OCI-LY7 (cell line): ENCODE results near the gene SPPL2B. TPM values are rescaled to one million over a fixed set of nuclear protein-coding genes. Genes with fewer than 3 reads are reported as not detected.

Experiments
- BruUV-seq: library from RNA; stranded (reverse); fragments of 400-500 nt; replicated peaks from 2 replicates; lab custom pipeline; 2021; lab: Mats Ljungman, UMichigan
- CTCF ChIA-PET: fragments of 300-600 bp; sonication (Branson Sonifier 250); formaldehyde crosslinking; loops from one replicate; lab custom pipeline; 2022; ENCODE audit warnings: antibody characterized with exemption; ENCODE audit not compliant: unreplicated experiment; lab: Charles Lee
- POLR2A ChIA-PET: fragments of 300-600 bp; sonication (Branson Sonifier 250); formaldehyde crosslinking; loops from one replicate; lab custom pipeline; 2022; ENCODE audit warnings: antibody characterized with exemption; lab: Charles Lee
- DNase-seq: peaks from one replicate; pipeline ENCODE4 v3.0.0-alpha.2; 2015; ENCODE audit warnings: low spot score
- H2AFZ ChIP-seq: fragments of 200-600 bp; sonication (generic), shearing (Covaris generic); 2 replicates; pipeline ENCODE4 v1.6.1; 2014; ENCODE audit warnings: mild to moderate bottlenecking, antibody characterized with exemption, low read length, moderate library complexity
- H3K27ac ChIP-seq: fragments of 200-600 bp; sonication (generic); 2 replicates; pipeline ENCODE4 v1.5.1; 2014; ENCODE audit warnings: mixed run types, low read depth, mild to moderate bottlenecking, moderate library complexity, low read length, inconsistent platforms; ENCODE audit not compliant: poor library complexity, severe bottlenecking
- H3K36me3 ChIP-seq: fragments of 200-600 bp; sonication (generic); 2 replicates; pipeline ENCODE4 v1.6.1; 2014; ENCODE audit warnings: mild to moderate bottlenecking, antibody characterized with exemption, low read length, moderate library complexity, mixed read lengths; ENCODE audit not compliant: insufficient read depth
- H3K4me1 ChIP-seq: fragments of 200-600 bp; sonication (generic); 2 replicates; pipeline ENCODE4 v1.5.1; 2014; ENCODE audit warnings: mild to moderate bottlenecking, low read length; ENCODE audit not compliant: insufficient read depth, poor library complexity, severe bottlenecking
- H3K4me2 ChIP-seq: fragments of 200-600 bp; sonication (generic); 2 replicates; pipeline ENCODE4 v1.6.1; 2014; ENCODE audit warnings: mild to moderate bottlenecking, low read length
- H3K4me3 ChIP-seq: fragments of 200-600 bp; sonication (generic); 2 replicates; pipeline ENCODE4 v1.5.1; 2014; ENCODE audit warnings: mild to moderate bottlenecking, low read depth, low read length; ENCODE audit not compliant: poor library complexity, severe bottlenecking
- H3K79me2 ChIP-seq: fragments of 200-600 bp; sonication (generic); 2 replicates; pipeline ENCODE4 v1.6.1; 2016; ENCODE audit warnings: low read depth, mild to moderate bottlenecking, low read length, moderate library complexity, mixed read lengths; ENCODE audit not compliant: insufficient read depth
- H3K9me2 ChIP-seq: fragments of 200-600 bp; sonication (generic); 2 replicates; pipeline ENCODE4 v1.6.1; 2016; ENCODE audit warnings: mild to moderate bottlenecking, low read length, mixed read lengths; ENCODE audit not compliant: insufficient read depth
- H3K9me3 ChIP-seq: fragments of 200-600 bp; sonication (generic); 2 replicates; pipeline ENCODE4 v1.6.1; 2014; ENCODE audit warnings: mild to moderate bottlenecking, mixed run types, low read length, mixed read lengths
- H4K20me1 ChIP-seq: fragments of 200-600 bp; sonication (generic); 2 replicates; pipeline ENCODE4 v1.6.1; 2014; ENCODE audit warnings: mild to moderate bottlenecking, antibody characterized with exemption, low read length, moderate library complexity, mixed read lengths; ENCODE audit not compliant: insufficient read depth
- CTCF ChIP-seq: fragments of 200-600 bp; sonication (generic); conservative IDR thresholded peaks from 2 replicates; pipeline ENCODE4 v1.5.1; 2014; ENCODE audit warnings: mild to moderate bottlenecking, antibody characterized with exemption, low read length, moderate library complexity, mixed read lengths
- EZH2phosphoT487 ChIP-seq: fragments of 200-600 bp; sonication (generic); IDR thresholded peaks from 2 replicates; pipeline ENCODE4 v1.6.1; 2018; ENCODE audit warnings: low read depth, borderline replicate concordance, mild to moderate bottlenecking, mixed run types, antibody characterized with exemption, low read length, moderate library complexity, mixed read lengths
- intact Hi-C: fragments of 100-400 bp; cut with micrococcal nuclease; formaldehyde crosslinking; loops from one replicate; pipeline ENCODE4 v1.10.0; 2022; ENCODE audit not compliant: unreplicated experiment
- total RNA-seq, 2 experiments: library from RNA; depleted of rRNA in 1 of 2; stranded (reverse); fragments of >200 nt in 1 of 2; shearing (Covaris generic) in 1 of 2; gene quantifications; 2 replicates each; pipeline ENCODE4 v1.2.3, GENCODE V29; 2014 to 2022

SPPL2B gene
- total RNA-seq, 2 experiments from 2014 or later, result 106 to 191 TPM

- Histone ChIP-seq H3K9me3 (peaks cover under 1% of the 10 kb centered on the region; the same call in 1 of the 2 replicates), H3K4me2 (no peak overlapping the region), H3K4me1 (peaks cover 7% of the 10 kb centered on the region), H3K9me2 (no peaks in the 10 kb centered on the region), H3K4me3 (no peak overlapping the region), H2AFZ (no peak overlapping the region), H4K20me1 (no peaks in the 10 kb centered on the region), H3K79me2 (no peaks in the 10 kb centered on the region), H3K36me3 (no peaks in the 10 kb centered on the region), H3K27ac (no peak overlapping the region)
- ChIA-PET CTCF (no interaction called here), POLR2A (no interaction called here)
- no TSS peak for BruUV-seq
- intact Hi-C loops, result no loop called here
- no peak for DNase-seq
- TF ChIP-seq EZH2phosphoT487, result no peak
- TF ChIP-seq CTCF, result no peak
Observed at GRCh38 chr19:2387367-2388288, 59.1 kb downstream of the SPPL2B start.

GRCh38 chr19:2389594-2389993 lies 61.1 kb downstream of the SPPL2B start:
- no TSS peak for BruUV-seq
- ChIA-PET CTCF (no interaction called here), POLR2A (no interaction called here)
- H3K36me3 ChIP-seq, result no peaks in the 10 kb centered on the region
- intact Hi-C loops, result no loop called here
- no peaks in the 10 kb centered on the region for H3K79me2 ChIP-seq
- H3K9me2 ChIP-seq, result no peaks in the 10 kb centered on the region
- H3K27ac ChIP-seq, result no peak overlapping the region
- no peak for TF ChIP-seq EZH2phosphoT487
- TF ChIP-seq CTCF, result no peak
- peaks cover 16% of the 10 kb centered on the region for H3K4me1 ChIP-seq
- no peak overlapping the region for H2AFZ ChIP-seq
- no peak overlapping the region for H3K4me2 ChIP-seq
- H4K20me1 ChIP-seq, result no peaks in the 10 kb centered on the region
- no peak for DNase-seq
- peaks cover 10% of the 10 kb centered on the region; the same call in 1 of the 2 replicates for H3K9me3 ChIP-seq
- H3K4me3 ChIP-seq, result no peak overlapping the region
